Breast epithelium (tissue), 3 donors: ENCODE results near the gene CLTCL1.

ENCODE experiments used
- POLR2AphosphoS5 ChIP-seq, 3 donors: sonication (generic); formaldehyde crosslinking; IDR thresholded peaks; one replicate each; pipeline ENCODE4 v1.6.1; 2017; ENCODE audit warnings: antibody characterized with exemption in 3 of 3
- TF ChIP-seq, protein P1 (sequence below), 3 donors: fragments of 450-650 bp; IDR thresholded peaks; one replicate each; pipeline ENCODE4 v1.5.1; 2016 to 2017; ENCODE audit warnings: antibody characterized with exemption in 3 of 3, mild to moderate bottlenecking in 3 of 3, moderate library complexity in 3 of 3

DNA sequence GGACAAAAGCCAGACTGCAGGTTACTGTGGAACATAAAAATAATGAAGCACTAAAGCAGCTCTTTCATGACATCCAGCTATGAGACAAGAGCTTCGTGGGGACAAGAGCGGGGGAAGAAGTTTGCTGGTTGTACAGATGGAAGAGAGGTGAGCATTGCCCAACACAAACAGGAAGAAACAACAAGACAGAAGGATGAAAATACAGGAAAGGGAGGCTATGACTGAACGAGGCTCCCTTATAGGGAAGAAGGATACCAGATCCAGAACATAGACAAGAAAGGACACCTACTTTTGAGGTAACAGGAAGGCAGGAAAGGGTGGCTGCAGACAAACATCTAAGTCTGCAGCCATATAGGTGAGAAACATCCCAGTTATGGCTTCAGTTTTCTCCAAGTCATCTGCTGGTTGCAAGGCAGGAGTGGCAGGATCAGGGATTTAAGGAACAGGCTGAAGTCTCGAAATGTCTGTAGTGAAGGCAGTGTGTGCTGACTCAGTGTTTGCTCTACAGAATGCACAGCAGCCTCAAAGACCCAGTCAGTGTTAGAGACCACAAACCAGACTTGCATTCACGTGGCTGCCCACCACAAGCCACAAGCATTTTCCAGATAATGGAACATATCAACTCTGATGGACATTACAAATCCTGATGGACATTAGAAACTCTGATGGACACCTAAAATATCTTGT is 1.9 kb downstream of the CLTCL1 start:
- no peak for TF ChIP-seq POLR2AphosphoS5 (IDR thresholded peaks at IDR 0.05)
- TF ChIP-seq, protein P1, sequence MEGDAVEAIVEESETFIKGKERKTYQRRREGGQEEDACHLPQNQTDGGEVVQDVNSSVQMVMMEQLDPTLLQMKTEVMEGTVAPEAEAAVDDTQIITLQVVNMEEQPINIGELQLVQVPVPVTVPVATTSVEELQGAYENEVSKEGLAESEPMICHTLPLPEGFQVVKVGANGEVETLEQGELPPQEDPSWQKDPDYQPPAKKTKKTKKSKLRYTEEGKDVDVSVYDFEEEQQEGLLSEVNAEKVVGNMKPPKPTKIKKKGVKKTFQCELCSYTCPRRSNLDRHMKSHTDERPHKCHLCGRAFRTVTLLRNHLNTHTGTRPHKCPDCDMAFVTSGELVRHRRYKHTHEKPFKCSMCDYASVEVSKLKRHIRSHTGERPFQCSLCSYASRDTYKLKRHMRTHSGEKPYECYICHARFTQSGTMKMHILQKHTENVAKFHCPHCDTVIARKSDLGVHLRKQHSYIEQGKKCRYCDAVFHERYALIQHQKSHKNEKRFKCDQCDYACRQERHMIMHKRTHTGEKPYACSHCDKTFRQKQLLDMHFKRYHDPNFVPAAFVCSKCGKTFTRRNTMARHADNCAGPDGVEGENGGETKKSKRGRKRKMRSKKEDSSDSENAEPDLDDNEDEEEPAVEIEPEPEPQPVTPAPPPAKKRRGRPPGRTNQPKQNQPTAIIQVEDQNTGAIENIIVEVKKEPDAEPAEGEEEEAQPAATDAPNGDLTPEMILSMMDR (IDR thresholded peaks at IDR 0.05) = no peak
